A375 (cell line): Measurements from ENCODE around the gene GMPPA. TPM values are rescaled to one million over a fixed set of nuclear protein-coding genes. Genes with fewer than 3 reads are reported as not detected.

Experiments
- small RNA-seq: library from RNA; depleted of rRNA; stranded (forward); fragments of <200 nt; gene quantifications from one replicate; pipeline ENCODE3, GENCODE V24; 2014
- total RNA-seq: library from RNA; depleted of rRNA; stranded (reverse); fragments of >200 nt; shearing (Covaris generic); gene quantifications from 2 replicates; pipeline ENCODE4 v1.2.3, GENCODE V29; 2014; rRNA removed

GMPPA gene
- 21.9 and 27.4 TPM in 2 replicates for total RNA-seq

DNA sequence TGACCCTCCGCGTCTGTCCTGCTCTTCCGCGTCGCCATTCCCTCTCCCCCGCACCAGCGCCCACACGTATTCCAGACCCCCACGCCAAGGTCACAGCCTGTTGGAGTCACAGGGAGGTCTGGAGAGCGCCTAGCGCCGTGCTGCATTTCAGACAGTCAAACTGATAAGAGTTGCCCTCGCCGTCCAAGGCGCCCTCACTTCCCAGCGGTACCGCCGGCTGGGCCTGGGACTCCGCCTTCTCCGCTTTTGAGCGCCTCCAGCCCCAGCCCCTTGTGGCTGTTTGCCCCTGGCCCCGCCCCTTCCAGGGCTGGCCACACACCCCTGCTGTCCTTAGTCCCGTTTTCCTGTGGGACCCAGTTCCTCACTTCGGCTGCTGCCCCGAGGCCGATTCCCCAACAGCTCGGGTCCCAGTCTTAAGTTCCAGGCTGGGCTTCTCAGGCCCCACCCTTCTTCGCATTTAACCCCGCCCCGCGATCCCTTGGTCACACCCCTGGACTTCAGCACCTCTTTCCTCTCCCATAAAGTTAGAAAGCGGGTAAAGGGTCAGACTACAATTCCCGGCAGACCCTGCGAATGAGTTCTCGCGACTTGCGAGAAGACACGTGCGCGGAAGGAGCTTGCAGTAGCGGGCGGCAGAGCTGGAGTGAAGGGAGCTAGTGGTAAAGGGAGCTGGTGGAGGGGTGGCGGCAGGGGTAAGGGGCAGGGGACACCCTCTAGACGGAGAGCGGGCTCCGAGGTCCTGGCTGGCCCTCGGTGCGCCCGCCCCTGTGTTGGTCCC is at the start of gene GMPPA:
Gene GMPPA, plus strand, starts transcription at position 612 of the 778 bp plus-strand sequence. CDS start 1,085 bp downstream, outside the sequence.

DNA sequence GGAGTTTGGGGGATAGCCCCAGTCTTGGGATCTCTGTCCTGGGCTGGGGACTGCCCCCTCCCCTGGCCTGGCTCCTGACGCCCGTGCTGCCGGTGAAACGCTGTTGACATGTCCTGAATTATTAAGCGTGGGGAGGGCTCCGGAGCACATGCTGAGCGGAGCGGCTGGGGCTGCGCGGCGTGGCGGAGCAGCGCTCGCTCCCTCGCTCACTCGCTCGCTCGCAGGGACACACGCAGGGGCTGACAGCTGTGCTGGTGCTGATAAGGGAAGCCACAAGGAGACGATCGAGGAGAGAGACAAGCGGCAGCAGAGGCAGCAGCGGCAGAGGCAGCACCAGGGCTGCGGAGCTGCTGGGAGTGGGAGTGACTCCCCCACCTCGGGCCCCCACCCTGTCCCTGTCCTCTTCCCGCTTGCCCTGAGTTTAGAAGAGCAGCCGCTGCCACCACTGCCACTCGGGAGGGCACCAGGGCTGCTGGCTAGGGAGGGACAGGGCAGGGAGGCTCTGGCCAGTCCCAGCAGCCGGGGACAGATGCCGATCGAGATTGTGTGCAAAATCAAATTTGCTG is 15.6 kb downstream of the GMPPA start, which contains the start of gene ASIC4:
Gene ASIC4, plus strand, starts transcription at position 287 of the 566 bp plus-strand sequence. Its CDS starts 243 bp downstream, at position 530.

DNA sequence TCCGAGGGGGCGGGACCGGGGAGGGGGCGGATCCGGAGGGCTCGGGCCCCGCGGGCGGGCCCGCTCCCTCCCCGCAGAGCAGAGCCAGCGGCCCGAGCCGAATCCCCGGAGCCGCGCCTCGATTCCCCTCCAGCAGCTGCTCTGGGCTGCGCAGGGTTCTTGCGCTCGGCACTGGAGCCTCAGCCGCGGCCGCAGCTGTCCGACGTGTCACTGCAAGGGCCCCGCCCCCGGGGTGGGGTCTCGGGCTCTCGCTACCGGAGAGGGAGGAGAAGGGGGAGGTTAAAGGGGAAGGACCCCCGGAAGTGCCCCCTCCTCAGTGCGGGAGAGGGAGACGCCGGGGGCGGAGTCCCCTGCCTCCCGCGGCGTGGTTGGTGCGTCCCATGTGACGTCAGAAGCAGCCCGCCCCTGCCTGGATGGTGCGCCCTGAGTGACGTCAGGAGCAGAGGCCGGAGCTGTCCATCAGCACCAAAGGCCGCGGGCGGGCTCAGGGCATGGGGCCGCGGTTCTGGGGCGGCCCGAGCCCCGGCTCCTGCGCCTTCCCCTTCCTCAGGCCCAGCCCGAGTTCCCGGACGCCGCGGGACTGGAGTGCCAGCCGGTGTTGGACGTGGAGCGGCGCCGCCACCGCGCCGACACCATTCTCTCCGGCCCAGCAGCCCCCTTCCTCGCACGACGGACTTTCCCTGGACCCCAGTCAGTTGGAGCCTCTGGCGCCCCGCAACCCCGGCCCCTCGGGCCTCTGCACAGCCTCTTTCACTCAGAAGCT is 45.1 kb downstream of the GMPPA start, which contains the start of the genes CHPF and TMEM198:
Gene CHPF, minus strand, starts transcription at position 214 of the 763 bp plus-strand sequence. CDS start 271 bp downstream, outside the sequence.
Gene TMEM198, plus strand, starts transcription at position 433 of the 763 bp plus-strand sequence. CDS start 700 bp downstream, outside the sequence.

Small RNA genes lying within 50 kb of the gene (small RNA-seq; reads per million reads assigned to genes)
- not detected for gene MIR3132

Other genes starting within 250 kb of the GMPPA start
- not detected in 2 replicates for gene TUBA4B, start 245.6 kb upstream of the GMPPA start, total RNA-seq
- gene TUBA4A, start 245.0 kb upstream of the GMPPA start, total RNA-seq = 0.11 and 0.75 TPM in 2 replicates
- 14.3 and 22.2 TPM in 2 replicates for gene DNAJB2, start 219.5 kb upstream of the GMPPA start, total RNA-seq
- 2.8 and 3.5 TPM in 2 replicates for gene PTPRN, start 189.5 kb upstream of the GMPPA start, total RNA-seq
- not detected in 2 replicates for gene RESP18, start 166.1 kb upstream of the GMPPA start, total RNA-seq
- gene DNPEP, start 111.0 kb upstream of the GMPPA start, total RNA-seq = 33.4 and 47.8 TPM in 2 replicates
- not detected in 2 replicates for gene DES, start 80.5 kb upstream of the GMPPA start, total RNA-seq
- 8.8 and 14.3 TPM in 2 replicates for gene SPEG, start 64.0 kb upstream of the GMPPA start, total RNA-seq
- 0.11 and 0.15 TPM in 2 replicates for gene ASIC4, start 15.6 kb downstream of the GMPPA start, total RNA-seq
- gene CHPF, start 44.9 kb downstream of the GMPPA start, total RNA-seq = 106 and 121 TPM in 2 replicates
- 4.2 and 4.3 TPM in 2 replicates for gene TMEM198, start 45.1 kb downstream of the GMPPA start, total RNA-seq
- 98.6 and 102 TPM in 2 replicates for gene OBSL1, start 72.6 kb downstream of the GMPPA start, total RNA-seq
- gene INHA, start 73.4 kb downstream of the GMPPA start, total RNA-seq = 0.83 and 1.7 TPM in 2 replicates
- gene STK11IP, start 99.0 kb downstream of the GMPPA start, total RNA-seq = 26.5 and 31.3 TPM in 2 replicates
- gene SLC4A3, start 128.7 kb downstream of the GMPPA start, total RNA-seq = 6.8 and 9.2 TPM in 2 replicates